Hepatic stellate cell (primary cell): ENCODE results near the gene TCF7L2.

ENCODE experiments used
- DNase-seq: peaks from one replicate; pipeline ENCODE4 v3.0.0; 2011; ENCODE audit warnings: low spot score

The TCF7L2 gene

GRCh38 chr10:113000442-113000841 is 50.4 kb downstream of the TCF7L2 start:
- DNase-seq: no peak

DNA sequence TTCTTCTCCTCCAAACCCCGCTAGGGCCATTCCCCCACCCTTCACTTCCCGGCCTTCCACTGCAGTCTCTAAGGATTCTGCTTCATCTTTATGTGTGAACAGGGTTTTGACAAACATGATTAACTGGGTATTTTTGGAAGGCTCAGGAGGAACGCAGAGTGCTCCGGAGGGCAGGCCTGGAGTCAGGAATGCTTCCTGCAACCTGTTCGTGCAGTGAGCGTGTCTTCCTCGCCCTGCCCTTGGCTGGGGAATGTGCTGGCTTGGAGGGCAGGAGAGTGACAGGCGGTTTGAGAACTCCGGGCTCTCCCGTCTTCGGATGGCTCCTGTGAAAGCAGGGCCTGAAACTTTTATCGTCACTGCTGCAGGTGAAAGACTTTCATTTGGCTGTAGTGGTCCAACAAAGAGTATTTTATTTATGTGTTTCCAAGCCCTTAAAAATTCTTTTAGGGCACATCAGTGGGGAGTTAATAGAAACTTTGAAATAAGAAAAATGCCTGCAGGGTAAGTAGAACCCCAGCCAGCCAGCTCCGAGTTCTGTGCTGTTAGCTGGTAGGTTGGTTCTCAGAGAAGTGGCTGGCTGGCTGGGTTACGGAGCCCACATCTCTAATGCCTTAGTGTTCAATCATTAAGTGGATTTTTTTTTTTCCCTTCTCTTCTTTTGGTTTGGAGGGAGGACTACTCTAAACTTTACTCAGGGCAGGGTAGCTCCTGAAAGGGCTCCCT is 51.0 kb downstream of the TCF7L2 start:
- no peak for DNase-seq

DNA sequence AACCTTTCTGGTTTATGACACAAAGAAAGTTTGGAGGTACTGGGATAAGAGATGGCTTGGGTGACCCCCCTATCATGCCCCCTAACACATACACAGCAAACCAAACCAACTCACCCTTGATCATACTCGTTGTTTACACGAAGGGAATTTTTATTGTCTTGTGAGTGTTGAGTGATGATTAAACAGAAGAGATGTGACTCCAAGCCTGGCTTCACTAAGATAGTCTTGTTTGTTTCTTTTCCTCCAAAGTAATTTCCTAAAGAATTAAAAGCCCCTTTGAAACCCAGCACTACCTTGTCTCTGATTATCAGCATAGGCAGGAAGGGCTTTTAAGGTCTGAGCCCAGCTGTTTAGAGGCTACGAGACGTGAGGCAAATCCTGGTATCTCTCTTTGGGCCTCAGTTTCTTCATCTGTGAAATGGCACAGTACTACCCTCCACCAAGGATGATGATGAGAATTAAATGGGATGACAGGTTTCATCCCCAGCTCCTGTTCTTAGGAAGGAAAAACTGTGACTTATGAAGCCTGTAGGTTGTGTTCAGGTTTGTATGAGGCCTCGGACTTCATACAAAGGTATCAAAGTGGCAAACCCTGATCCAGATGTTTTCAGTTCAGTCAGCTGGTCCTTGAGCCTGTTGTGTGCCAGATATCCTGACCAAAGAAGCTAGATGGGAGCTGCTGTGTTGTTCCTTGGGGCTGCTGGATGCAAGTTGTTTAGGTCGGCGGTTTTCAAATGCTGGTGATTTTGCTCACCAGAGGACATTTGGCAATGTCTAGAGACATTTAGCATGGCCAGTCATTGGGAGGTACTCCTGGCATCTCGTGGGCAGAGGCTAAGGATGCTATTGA is 51.8 kb downstream of the TCF7L2 start:
- no peak for DNase-seq

GRCh38 chr10:113002449-113002777 is 52.4 kb downstream of the TCF7L2 start:
- DNase-seq: no peak

DNA sequence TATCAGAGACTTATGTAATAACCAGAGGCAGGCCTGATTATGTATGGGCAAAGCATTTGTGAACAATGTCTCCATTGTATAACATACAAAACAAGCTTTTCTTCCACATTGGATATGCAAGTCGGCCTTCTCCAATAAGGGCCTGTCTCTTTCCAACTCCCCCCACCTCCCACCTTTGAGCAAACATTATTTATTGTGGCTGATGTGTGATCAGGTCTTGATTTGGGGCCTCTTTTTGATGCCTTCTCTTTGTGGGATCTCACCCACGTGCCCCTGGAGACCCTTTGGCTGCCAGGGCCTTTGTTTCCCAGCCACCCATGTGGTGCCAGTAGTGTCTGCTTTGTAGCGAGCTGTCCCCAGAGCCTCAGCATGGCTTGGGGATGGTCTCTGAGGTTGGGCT is 53.0 kb downstream of the TCF7L2 start:
- no peak for DNase-seq

DNA sequence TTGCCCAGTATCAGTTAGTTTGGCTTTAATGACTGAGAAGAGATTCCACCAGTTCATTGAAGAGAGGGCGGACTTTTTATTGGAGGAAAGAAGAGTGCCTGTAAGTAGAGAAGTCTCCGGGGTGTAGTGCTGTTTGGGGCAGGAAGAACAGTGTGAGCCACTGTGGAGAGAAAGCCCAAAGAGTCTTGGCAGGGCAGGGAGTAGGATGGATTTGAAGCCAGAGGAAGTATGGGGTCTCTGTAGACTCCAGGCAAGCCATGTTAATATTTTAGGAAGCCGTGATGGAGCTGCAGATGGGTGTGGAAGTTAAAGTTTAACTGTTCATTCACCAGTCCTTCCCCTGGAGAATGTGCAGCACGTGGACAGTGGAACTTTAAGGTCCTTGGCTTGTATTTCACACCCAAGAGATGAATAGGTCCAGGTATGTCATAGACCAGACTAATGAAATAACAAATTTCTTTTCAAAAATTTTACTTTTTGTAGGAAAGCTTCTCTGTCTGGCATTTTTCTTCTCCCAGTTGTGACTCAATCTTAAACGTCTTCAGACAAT is 54.1 kb downstream of the TCF7L2 start:
- DNase-seq: no peak

DNA sequence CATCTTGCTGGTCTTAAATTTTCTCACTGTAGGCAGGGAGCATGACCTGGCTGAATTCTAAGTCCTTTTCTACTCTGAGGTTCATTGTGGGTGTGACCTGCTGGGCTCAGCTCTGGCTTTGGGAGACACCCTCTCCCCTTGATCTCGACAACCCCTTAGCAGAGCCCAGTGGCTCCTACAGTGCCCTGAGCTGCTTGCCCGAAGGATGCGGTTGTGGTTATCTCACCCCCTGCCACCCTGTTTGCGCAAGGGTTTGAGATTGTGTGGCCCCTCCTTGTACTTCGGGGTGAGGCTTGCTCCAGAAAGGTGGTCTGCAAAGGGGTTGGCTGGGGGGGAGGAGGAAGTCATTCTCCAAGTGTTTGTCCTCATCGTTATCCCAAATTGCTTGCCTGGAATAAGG is 55.3 kb downstream of the TCF7L2 start:
- DNase-seq: no peak

DNA sequence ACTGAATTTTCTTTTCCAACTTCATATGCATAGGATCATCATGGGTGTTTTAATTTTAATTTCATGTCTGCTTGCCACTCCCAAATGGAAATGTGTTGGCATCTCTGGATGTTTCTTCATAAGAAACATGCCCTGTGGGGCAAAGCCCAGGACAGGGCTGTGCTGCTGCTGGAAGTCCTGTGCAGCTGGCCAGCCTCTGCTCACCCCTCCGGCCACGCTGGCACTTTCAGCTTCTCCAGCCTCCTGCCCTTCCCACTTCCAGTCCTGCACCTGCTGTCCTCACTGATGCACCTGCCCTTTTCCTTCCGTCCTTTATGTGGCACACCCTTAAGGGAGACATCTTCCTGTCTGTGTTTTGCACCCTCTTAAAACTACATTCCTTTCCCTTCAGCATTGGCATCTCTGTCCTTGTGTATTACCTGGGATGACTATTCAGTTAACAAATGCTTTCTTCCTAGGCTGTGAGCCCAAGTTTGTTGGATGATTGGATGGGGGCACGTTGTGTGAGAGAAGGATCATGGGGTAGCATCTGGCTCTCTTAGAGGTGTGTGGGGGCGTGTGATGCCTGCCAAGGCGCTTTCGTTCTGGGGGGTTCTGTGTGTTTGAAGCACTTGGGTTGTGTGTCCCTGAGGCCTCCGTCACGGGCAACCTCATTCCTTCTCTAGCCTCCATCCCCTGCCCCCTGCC is 56.8 kb downstream of the TCF7L2 start:
- no peak for DNase-seq

- no peak for DNase-seq
Measured at GRCh38 chr10:113007343-113007771, 57.3 kb downstream of the TCF7L2 start.

GRCh38 chr10:113007821-113008220 is 57.8 kb downstream of the TCF7L2 start:
- DNase-seq: no peak

GRCh38 chr10:113011592-113012374 is 61.7 kb downstream of the TCF7L2 start:
- DNase-seq: no peak

DNA sequence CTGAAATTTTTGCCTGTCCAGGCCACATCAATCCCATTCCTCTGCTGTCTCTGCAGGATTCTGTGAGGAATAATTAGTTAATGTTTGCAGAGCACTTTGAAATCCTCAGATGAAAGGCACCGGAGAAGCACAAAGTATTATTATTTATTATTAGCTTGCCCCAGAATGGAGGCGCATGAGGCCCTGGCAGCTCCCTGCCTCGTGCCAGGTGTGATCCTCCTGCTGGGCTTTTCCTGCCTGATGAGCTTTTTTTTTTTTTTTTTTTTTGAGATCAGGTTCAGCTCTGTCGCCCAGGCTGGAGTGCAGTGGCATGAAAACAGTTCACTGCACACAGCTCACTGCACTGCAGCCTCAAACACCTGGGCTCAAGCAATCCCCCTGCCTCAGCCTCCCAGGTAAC is 65.2 kb downstream of the TCF7L2 start:
- DNase-seq: no peak

- no peak for DNase-seq
Measured at GRCh38 chr10:113017376-113017775, 67.3 kb downstream of the TCF7L2 start.

DNA sequence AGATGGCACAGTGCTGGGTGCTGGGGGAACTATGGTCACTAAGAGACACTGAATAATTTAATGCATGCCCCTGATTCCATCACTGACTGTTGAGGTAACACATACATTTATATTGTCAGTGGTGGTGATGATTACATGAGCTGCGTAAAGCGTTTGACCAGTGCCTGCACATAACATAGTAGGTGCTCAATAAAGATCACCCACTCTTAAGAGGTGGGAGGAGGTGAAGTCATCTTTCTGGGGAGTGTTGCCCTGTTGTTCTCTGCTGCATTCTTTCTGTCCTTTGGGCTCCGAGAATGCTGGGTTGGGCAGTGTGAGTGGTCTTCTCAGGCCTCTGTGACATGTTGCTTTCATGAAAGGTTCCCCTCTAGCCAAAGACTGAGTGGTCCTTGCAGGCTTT is 68.0 kb downstream of the TCF7L2 start:
- DNase-seq: no peak

GRCh38 chr10:113019096-113019495 is 69.0 kb downstream of the TCF7L2 start:
- no peak for DNase-seq

DNA sequence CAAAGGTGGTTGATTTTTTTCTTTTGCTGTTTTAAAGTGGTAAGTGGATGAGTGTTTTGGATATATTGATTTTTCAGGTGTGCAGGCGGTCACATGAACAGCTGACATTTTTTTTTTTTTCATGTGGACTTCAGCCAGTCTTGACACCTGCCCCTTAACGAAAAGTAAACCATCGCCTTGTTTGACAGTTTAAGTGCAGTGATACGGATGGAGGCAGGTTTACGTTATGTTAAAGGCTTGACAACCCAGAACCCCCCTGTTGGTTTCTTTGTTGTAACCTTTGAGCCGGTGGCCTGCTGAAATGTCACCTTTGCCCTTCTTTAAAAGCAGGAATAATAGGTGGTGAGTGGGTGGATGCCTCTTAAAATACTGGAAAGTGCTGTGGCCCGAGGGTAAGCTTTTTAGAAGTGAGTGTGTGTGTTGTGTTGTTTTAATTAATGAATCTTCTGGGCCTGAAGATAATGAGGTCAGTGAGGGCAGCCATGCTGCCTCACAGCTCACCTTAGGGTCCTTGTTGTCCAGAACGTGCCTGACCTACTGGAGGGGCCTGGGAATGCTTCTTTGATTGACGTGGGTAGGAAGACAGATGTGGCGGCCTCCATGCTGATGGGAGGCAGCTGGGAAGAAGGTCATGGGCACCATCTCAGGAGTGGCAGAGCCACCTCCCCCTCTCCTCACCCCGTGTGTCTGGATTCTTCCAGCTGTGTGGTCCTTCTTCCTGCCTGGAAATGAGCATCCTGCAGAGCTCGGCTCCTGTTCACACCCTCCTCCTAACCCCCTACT is 69.8 kb downstream of the TCF7L2 start:
- DNase-seq: no peak

- no peak for DNase-seq
Measured at GRCh38 chr10:113020475-113020753, 70.4 kb downstream of the TCF7L2 start.

- no peak for DNase-seq
Measured at GRCh38 chr10:113020838-113021237, 70.8 kb downstream of the TCF7L2 start.

DNA sequence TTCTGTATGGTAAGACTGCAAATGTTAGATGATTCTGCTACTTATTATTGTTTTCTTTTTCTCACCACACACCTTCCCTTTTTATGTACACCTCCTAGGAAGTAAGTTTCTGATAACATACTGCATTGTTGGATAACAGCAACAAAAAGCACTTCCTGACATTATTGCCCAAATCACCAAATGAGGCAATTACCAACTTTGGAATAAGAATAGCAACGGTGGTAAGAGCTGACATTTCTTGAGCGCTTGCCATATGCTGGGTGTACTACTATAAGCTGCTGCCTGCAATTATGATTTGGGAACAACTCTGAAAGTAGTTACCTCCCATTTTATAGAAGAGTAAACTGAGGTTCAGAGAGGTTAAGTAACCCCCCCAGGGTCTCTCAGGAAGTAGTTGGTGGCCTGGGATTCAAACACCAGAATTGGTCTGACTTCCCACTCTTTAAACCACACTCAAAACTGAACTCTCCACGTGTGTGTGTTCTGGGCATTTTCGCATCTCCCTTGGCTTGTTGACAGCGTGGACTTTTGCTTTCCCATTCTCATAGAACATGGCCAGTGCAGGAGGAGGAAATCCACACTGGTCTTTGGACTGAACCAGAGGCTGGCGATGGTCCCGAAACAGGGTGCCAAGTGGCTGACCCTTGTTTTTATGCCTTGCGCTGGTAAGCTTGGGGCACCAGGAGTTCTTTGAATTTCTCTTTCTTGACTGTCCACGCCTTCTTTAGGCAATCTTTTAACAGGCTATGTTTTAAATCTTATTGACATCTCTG is 71.4 kb downstream of the TCF7L2 start:
- no peak for DNase-seq

DNA sequence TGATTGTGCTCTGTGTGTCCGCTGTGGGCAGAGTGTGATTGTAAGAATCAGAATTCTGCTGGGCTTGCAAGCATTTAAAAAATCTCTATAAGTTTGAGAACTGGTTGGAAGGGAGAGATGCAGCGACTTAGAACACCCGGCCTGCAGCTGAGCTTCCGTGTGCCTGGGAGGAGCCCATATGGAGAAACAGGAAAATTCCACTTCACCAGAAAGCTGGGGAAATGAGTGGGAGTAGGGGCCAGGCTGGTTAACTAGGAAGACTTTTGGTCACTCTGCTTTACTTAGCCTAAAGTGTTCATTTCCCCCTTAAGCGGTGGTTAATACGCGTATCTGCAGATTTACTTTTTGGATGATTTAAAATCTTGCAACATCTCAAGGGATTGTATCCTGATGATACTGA is 72.2 kb downstream of the TCF7L2 start:
- DNase-seq: no peak

DNA sequence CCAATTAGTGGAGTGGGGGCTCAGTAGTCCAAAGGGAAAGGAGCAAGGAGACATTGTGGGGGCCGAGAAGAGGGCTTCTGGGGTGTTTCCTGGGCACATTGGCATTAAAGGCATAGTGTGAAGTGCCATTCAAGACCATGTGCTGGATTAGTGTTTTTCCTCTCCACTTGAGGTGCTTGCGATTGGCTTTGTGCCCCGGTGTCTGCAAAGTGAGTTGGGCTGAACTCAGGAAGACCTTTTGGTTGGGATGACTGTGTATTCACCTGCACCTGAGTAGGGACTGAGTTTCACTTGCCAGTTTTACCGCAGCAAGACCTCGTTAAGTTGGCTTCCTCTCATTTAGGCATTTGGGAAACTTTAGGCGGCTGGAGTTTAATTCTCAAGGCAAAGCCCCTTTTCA is 73.0 kb downstream of the TCF7L2 start:
- no peak for DNase-seq
